WTC11 (cell line): ENCODE data around the gene R3HDM4.

Experiments used
- AFF4 ChIP-seq: sonication (generic); formaldehyde crosslinking; IDR thresholded peaks from 2 replicates; pipeline ENCODE4 v1.8.1; 2023; ENCODE audit warnings: mild to moderate bottlenecking, missing genetic modification reagents, borderline replicate concordance
- CTCF ChIP-seq: fragments of 200-600 bp; IDR thresholded peaks from 2 replicates; pipeline ENCODE4 v1.8.0; 2022; ENCODE audit warnings: antibody characterized with exemption
- KAT7 ChIP-seq: sonication (generic); formaldehyde crosslinking; IDR thresholded peaks from 2 replicates; pipeline ENCODE4 v1.8.1; 2023; ENCODE audit warnings: missing genetic modification reagents, mild to moderate bottlenecking, borderline replicate concordance
- NFYB ChIP-seq: sonication (generic); formaldehyde crosslinking; conservative IDR thresholded peaks from 2 replicates; pipeline ENCODE4 v1.8.0; 2022; ENCODE audit warnings: low read depth, missing genetic modification reagents
- USF1 ChIP-seq: sonication (generic); formaldehyde crosslinking; IDR thresholded peaks from 2 replicates; pipeline ENCODE4 v1.8.0; 2022; ENCODE audit warnings: mild to moderate bottlenecking, missing genetic modification reagents
- ZBTB43 ChIP-seq: sonication (generic); formaldehyde crosslinking; IDR thresholded peaks from 2 replicates; pipeline ENCODE4 v1.8.1; 2023; ENCODE audit warnings: mild to moderate bottlenecking, missing genetic modification reagents
- ZNF281 ChIP-seq: sonication (generic); formaldehyde crosslinking; IDR thresholded peaks from 2 replicates; pipeline ENCODE4 v1.8.0; 2023; ENCODE audit warnings: mild to moderate bottlenecking, missing genetic modification reagents

GRCh38 chr19:850979-851335 lies 62.1 kb downstream of the R3HDM4 start:
- no peak for TF ChIP-seq AFF4 (CRISPR knock-in tag)
- TF ChIP-seq CTCF: no peak
- no peak for TF ChIP-seq ZNF281
- TF ChIP-seq ZBTB43 (CRISPR knock-in tag): no peak
- no peak for TF ChIP-seq USF1 (CRISPR knock-in tag)
- TF ChIP-seq KAT7 (CRISPR knock-in tag): no peak
- no peak for TF ChIP-seq NFYB (CRISPR knock-in tag)
